ENCODE results near the gene PDZD2.

The PDZD2 gene

GRCh38 chr5:31614151-31615020, 24.5 kb upstream of the PDZD2 start:
- no peak overlapping the region for H3K4me3 ChIP-seq (ENCODE audit: low read depth in 1 of 2, low read length in 2 of 2)
- no peak overlapping the region for H3K9ac ChIP-seq (ENCODE audit: low read length)
- no peaks in the 10 kb centered on the region for H3K9me3 ChIP-seq (ENCODE audit: low read length)
- no peaks in the 10 kb centered on the region for H3K36me3 ChIP-seq (ENCODE audit: insufficient read depth, low read length)
- H3K4me1 ChIP-seq (ENCODE audit: insufficient read depth, low read length) = no peaks in the 10 kb centered on the region
- H3K27me3 ChIP-seq (ENCODE audit: control insufficient read depth in 1 of 2, insufficient read depth in 2 of 2, low read length in 2 of 2) = no peaks in the 10 kb centered on the region
- H3K27ac ChIP-seq (ENCODE audit: low read depth, low read length) = no peak overlapping the region

DNA sequence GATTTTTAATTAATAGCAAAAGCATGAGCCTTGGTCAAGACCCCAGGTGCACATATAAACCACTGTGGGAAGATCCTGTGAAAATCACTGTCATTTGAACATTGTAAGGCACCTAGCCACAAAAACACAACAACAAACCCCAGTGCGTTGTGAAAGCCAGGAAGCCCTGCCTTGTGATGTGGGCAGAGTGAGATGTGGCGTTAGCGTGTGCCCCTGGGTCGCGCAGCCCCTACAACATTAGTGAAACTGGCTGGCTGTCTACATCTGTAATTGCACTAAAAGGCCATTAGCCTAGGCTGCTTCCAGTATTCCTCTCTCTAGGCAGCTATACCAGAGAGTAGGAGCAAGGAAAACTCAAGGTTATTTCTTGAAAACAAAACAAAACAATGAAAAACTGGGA, 21.1 kb upstream of the PDZD2 start:
- Histone ChIP-seq H3K27ac (ENCODE audit: low read depth, low read length) (no peak overlapping the region), H3K9me3 (ENCODE audit: low read length) (no peaks in the 10 kb centered on the region), H3K4me1 (ENCODE audit: insufficient read depth, low read length) (no peaks in the 10 kb centered on the region), H3K4me3 (ENCODE audit: low read depth in 1 of 2, low read length in 2 of 2) (no peak overlapping the region), H3K9ac (ENCODE audit: low read length) (no peak overlapping the region), H3K36me3 (ENCODE audit: insufficient read depth, low read length) (no peaks in the 10 kb centered on the region), H3K27me3 (ENCODE audit: control insufficient read depth in 1 of 2, insufficient read depth in 2 of 2, low read length in 2 of 2) (no peaks in the 10 kb centered on the region)

DNA sequence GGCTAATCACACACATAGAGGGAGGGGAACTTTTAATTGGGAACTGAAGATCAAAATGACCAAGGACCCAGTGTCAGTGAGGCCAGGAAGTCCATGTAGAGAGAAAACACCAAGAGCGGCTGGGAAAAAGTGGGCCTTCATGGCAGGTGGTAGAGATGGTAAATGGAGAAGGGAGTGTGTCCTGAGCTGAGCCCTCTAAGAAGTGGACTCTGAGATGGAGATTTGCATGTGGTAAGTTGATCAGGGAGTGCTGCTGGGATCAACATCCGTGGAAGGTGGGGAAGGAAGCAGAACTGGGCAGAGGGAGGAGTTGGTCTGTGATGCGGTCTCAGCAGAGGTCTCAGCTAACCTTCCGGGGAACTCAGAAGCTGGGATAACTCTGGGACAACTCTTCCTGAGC, 18.9 kb upstream of the PDZD2 start:
- no peaks in the 10 kb centered on the region for H3K27me3 ChIP-seq (ENCODE audit: control insufficient read depth in 1 of 2, insufficient read depth in 2 of 2, low read length in 2 of 2)

GRCh38 chr5:31623249-31623648, 15.7 kb upstream of the PDZD2 start:
- Histone ChIP-seq H3K9ac (ENCODE audit: low read length) (no peak overlapping the region), H3K27ac (ENCODE audit: low read depth, low read length) (no peak overlapping the region), H3K4me1 (ENCODE audit: insufficient read depth, low read length) (no peaks in the 10 kb centered on the region), H3K9me3 (ENCODE audit: low read length) (no peaks in the 10 kb centered on the region), H3K27me3 (ENCODE audit: control insufficient read depth in 1 of 2, insufficient read depth in 2 of 2, low read length in 2 of 2) (no peaks in the 10 kb centered on the region), H3K4me3 (ENCODE audit: low read depth in 1 of 2, low read length in 2 of 2) (no peak overlapping the region), H3K36me3 (ENCODE audit: insufficient read depth, low read length) (no peaks in the 10 kb centered on the region)

More for the DNA sequence above, 18.9 kb upstream of the PDZD2 start:
- Histone ChIP-seq H3K4me1 (ENCODE audit: insufficient read depth, low read length) (no peaks in the 10 kb centered on the region), H3K4me3 (ENCODE audit: low read depth in 1 of 2, low read length in 2 of 2) (no peak overlapping the region), H3K27ac (ENCODE audit: low read depth, low read length) (no peak overlapping the region), H3K9ac (ENCODE audit: low read length) (no peak overlapping the region), H3K9me3 (ENCODE audit: low read length) (no peaks in the 10 kb centered on the region), H3K36me3 (ENCODE audit: insufficient read depth, low read length) (no peaks in the 10 kb centered on the region)

GRCh38 chr5:31625394-31625793, 13.5 kb upstream of the PDZD2 start:
- Histone ChIP-seq H3K4me1 (ENCODE audit: insufficient read depth, low read length) (no peaks in the 10 kb centered on the region), H3K9ac (ENCODE audit: low read length) (no peak overlapping the region), H3K9me3 (ENCODE audit: low read length) (no peaks in the 10 kb centered on the region), H3K4me3 (ENCODE audit: low read depth in 1 of 2, low read length in 2 of 2) (no peak overlapping the region), H3K27ac (ENCODE audit: low read depth, low read length) (no peak overlapping the region), H3K27me3 (ENCODE audit: control insufficient read depth in 1 of 2, insufficient read depth in 2 of 2, low read length in 2 of 2) (no peaks in the 10 kb centered on the region), H3K36me3 (ENCODE audit: insufficient read depth, low read length) (no peaks in the 10 kb centered on the region)

DNA sequence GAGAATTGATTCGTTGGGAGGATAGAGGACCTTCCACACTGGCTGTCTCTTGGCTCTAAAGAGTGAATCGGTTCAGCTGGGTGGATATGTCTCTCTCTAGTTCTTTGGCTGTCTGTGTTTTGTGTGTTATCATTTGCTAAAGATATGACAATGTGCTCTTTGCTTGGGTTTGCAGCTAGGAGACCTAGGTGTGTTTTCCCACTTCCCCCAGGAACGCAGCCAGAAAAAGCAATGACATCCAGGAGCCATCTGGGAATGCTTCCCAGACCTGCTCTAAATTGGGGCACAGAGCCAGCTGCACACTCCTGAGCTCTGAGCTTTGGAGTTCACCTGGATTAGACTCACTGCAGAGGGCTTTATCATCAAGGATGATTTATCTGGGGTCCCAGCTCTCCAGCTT, 12.8 kb upstream of the PDZD2 start:
- Histone ChIP-seq H3K27me3 (ENCODE audit: control insufficient read depth in 1 of 2, insufficient read depth in 2 of 2, low read length in 2 of 2) (no peaks in the 10 kb centered on the region), H3K27ac (ENCODE audit: low read depth, low read length) (no peak overlapping the region), H3K9me3 (ENCODE audit: low read length) (no peaks in the 10 kb centered on the region), H3K4me1 (ENCODE audit: insufficient read depth, low read length) (no peaks in the 10 kb centered on the region), H3K9ac (ENCODE audit: low read length) (no peak overlapping the region), H3K36me3 (ENCODE audit: insufficient read depth, low read length) (no peaks in the 10 kb centered on the region), H3K4me3 (ENCODE audit: low read depth in 1 of 2, low read length in 2 of 2) (no peak overlapping the region)

- Histone ChIP-seq H3K9ac (ENCODE audit: low read length) (no peak overlapping the region), H3K9me3 (ENCODE audit: low read length) (no peaks in the 10 kb centered on the region), H3K4me1 (ENCODE audit: insufficient read depth, low read length) (no peaks in the 10 kb centered on the region), H3K4me3 (ENCODE audit: low read depth in 1 of 2, low read length in 2 of 2) (no peak overlapping the region), H3K27ac (ENCODE audit: low read depth, low read length) (no peak overlapping the region), H3K27me3 (ENCODE audit: control insufficient read depth in 1 of 2, insufficient read depth in 2 of 2, low read length in 2 of 2) (no peaks in the 10 kb centered on the region), H3K36me3 (ENCODE audit: insufficient read depth, low read length) (no peaks in the 10 kb centered on the region)
Observed at GRCh38 chr5:31626604-31627234, 12.2 kb upstream of the PDZD2 start.

GRCh38 chr5:31630931-31631330, 8.0 kb upstream of the PDZD2 start:
- Histone ChIP-seq H3K9me3 (ENCODE audit: low read length) (no peaks in the 10 kb centered on the region), H3K4me3 (ENCODE audit: low read depth in 1 of 2, low read length in 2 of 2) (no peak overlapping the region), H3K4me1 (ENCODE audit: insufficient read depth, low read length) (no peaks in the 10 kb centered on the region), H3K27me3 (ENCODE audit: control insufficient read depth in 1 of 2, insufficient read depth in 2 of 2, low read length in 2 of 2) (no peaks in the 10 kb centered on the region), H3K9ac (ENCODE audit: low read length) (no peak overlapping the region), H3K27ac (ENCODE audit: low read depth, low read length) (no peak overlapping the region), H3K36me3 (ENCODE audit: insufficient read depth, low read length) (no peaks in the 10 kb centered on the region)

GRCh38 chr5:31632460-31632859, 6.5 kb upstream of the PDZD2 start:
- H3K27ac ChIP-seq (ENCODE audit: low read depth, low read length) = no peak overlapping the region
- no peak overlapping the region for H3K9ac ChIP-seq (ENCODE audit: low read length)
- H3K27me3 ChIP-seq (ENCODE audit: control insufficient read depth in 1 of 2, insufficient read depth in 2 of 2, low read length in 2 of 2) = no peaks in the 10 kb centered on the region
- H3K36me3 ChIP-seq (ENCODE audit: insufficient read depth, low read length) = no peaks in the 10 kb centered on the region
- H3K4me1 ChIP-seq (ENCODE audit: insufficient read depth, low read length) = no peaks in the 10 kb centered on the region
- H3K4me3 ChIP-seq (ENCODE audit: low read depth in 1 of 2, low read length in 2 of 2) = no peak overlapping the region
- no peaks in the 10 kb centered on the region for H3K9me3 ChIP-seq (ENCODE audit: low read length)

DNA sequence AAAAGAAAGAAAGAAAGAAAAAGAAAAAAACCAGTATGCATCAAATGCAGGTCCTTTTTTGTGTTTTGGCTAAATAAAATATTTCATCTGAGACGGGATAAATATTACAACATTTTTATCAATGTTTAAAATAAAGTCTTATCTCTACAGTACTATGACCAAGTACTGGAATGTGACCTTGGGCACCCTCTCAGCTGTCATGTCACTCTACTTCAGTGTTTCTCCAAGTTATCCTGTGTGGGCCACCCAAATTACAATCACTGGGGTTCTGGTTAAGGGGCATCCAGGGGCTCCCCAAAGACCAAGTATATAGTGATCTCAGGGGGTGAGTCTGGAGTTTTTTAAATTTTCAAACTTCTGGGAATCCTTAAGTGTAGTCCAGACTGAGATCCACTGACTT, 3.5 kb upstream of the PDZD2 start:
- H3K36me3 ChIP-seq (ENCODE audit: insufficient read depth, low read length) = no peaks in the 10 kb centered on the region
- no peaks in the 10 kb centered on the region for H3K27me3 ChIP-seq (ENCODE audit: control insufficient read depth in 1 of 2, insufficient read depth in 2 of 2, low read length in 2 of 2)
- H3K27ac ChIP-seq (ENCODE audit: low read depth, low read length) = no peak overlapping the region
- H3K4me3 ChIP-seq (ENCODE audit: low read depth in 1 of 2, low read length in 2 of 2) = no peak overlapping the region
- H3K9me3 ChIP-seq (ENCODE audit: low read length) = no peaks in the 10 kb centered on the region
- no peak overlapping the region for H3K9ac ChIP-seq (ENCODE audit: low read length)
- H3K4me1 ChIP-seq (ENCODE audit: insufficient read depth, low read length) = peaks cover 7% of the 10 kb centered on the region

GRCh38 chr5:31637851-31638250, 1.1 kb upstream of the PDZD2 start:
- Histone ChIP-seq H3K9ac (ENCODE audit: low read length) (no peak overlapping the region), H3K36me3 (ENCODE audit: insufficient read depth, low read length) (no peaks in the 10 kb centered on the region), H3K27ac (ENCODE audit: low read depth, low read length) (no peak overlapping the region), H3K4me3 (ENCODE audit: low read depth in 1 of 2, low read length in 2 of 2) (no peak overlapping the region), H3K27me3 (ENCODE audit: control insufficient read depth in 1 of 2, insufficient read depth in 2 of 2, low read length in 2 of 2) (no peaks in the 10 kb centered on the region), H3K4me1 (ENCODE audit: insufficient read depth, low read length) (peaks cover 7% of the 10 kb centered on the region), H3K9me3 (ENCODE audit: low read length) (no peaks in the 10 kb centered on the region)

GRCh38 chr5:31638345-31638744, 586 bp upstream of the PDZD2 start:
- no peak overlapping the region for H3K27ac ChIP-seq (ENCODE audit: low read depth, low read length)
- no peaks in the 10 kb centered on the region for H3K27me3 ChIP-seq (ENCODE audit: control insufficient read depth in 1 of 2, insufficient read depth in 2 of 2, low read length in 2 of 2)
- no peak overlapping the region for H3K9ac ChIP-seq (ENCODE audit: low read length)

More at GRCh38 chr5:31638345-31638744, 586 bp upstream of the PDZD2 start:
- no peaks in the 10 kb centered on the region for H3K36me3 ChIP-seq (ENCODE audit: insufficient read depth, low read length)
- peaks cover 7% of the 10 kb centered on the region for H3K4me1 ChIP-seq (ENCODE audit: insufficient read depth, low read length)
- no peaks in the 10 kb centered on the region for H3K9me3 ChIP-seq (ENCODE audit: low read length)
- H3K4me3 ChIP-seq (ENCODE audit: low read depth in 1 of 2, low read length in 2 of 2) = peak overlapping the region; percentile 58 to 67

Data from muscle layer of colon (tissue), 2 donors.